HG02870 (cell line): ENCODE results near the gene SSC5D.

ENCODE experiments used
- ATAC-seq: cut with Tn5 transposase; IDR thresholded peaks from one replicate; pipeline ENCODE4 v1.9.1; 2021; ENCODE audit warnings: mild to moderate bottlenecking, moderate library complexity; ENCODE audit not compliant: unreplicated experiment

Gene SSC5D

GRCh38 chr19:55472463-55472862 is 15.8 kb upstream of the SSC5D start:
- ATAC-seq, result no peak

- no peak for ATAC-seq
These were observed 14.8 kb upstream of the SSC5D start for GRCh38 chr19:55473225-55474012.

- ATAC-seq, result no peak
These were observed 13.7 kb upstream of the SSC5D start for GRCh38 chr19:55474269-55475265.

GRCh38 chr19:55476100-55476775 is 12.0 kb upstream of the SSC5D start, which contains the start of gene ZNF628:
Gene ZNF628, plus strand, starts transcription at chr19:55476617. Its CDS starts 3,294 bp downstream, at chr19:55479911.
- ATAC-seq, result peak; percentile 88

GRCh38 chr19:55477905-55478304 is 10.3 kb upstream of the SSC5D start:
- no peak for ATAC-seq

- no peak for ATAC-seq
These were observed 9.9 kb upstream of the SSC5D start for GRCh38 chr19:55478364-55478763.

- ATAC-seq, result no peak
These were observed 9.2 kb upstream of the SSC5D start for GRCh38 chr19:55479045-55479444.

- ATAC-seq, result no peak
These were observed 8.6 kb upstream of the SSC5D start for GRCh38 chr19:55479451-55480230.

- no peak for ATAC-seq
These were observed 7.0 kb upstream of the SSC5D start for GRCh38 chr19:55481148-55481793.

GRCh38 chr19:55481794-55482155 is 6.5 kb upstream of the SSC5D start:
- no peak for ATAC-seq

GRCh38 chr19:55482156-55482961 is 5.9 kb upstream of the SSC5D start:
- ATAC-seq, result no peak

GRCh38 chr19:55482967-55483705 is 5.1 kb upstream of the SSC5D start:
- no peak for ATAC-seq

- no peak for ATAC-seq
These were observed 4.3 kb upstream of the SSC5D start for GRCh38 chr19:55483706-55484592.

GRCh38 chr19:55484593-55485438 is 3.4 kb upstream of the SSC5D start, which contains the start of gene NAT14:
Gene NAT14, plus strand, starts transcription at chr19:55485188. Its CDS starts 521 bp downstream, at chr19:55485709.
- peak; percentile 69 for ATAC-seq

GRCh38 chr19:55485439-55486011 is 2.7 kb upstream of the SSC5D start:
- ATAC-seq, result no peak
